ENCODE results near the gene SUCLG2.

The SUCLG2 gene

DNA sequence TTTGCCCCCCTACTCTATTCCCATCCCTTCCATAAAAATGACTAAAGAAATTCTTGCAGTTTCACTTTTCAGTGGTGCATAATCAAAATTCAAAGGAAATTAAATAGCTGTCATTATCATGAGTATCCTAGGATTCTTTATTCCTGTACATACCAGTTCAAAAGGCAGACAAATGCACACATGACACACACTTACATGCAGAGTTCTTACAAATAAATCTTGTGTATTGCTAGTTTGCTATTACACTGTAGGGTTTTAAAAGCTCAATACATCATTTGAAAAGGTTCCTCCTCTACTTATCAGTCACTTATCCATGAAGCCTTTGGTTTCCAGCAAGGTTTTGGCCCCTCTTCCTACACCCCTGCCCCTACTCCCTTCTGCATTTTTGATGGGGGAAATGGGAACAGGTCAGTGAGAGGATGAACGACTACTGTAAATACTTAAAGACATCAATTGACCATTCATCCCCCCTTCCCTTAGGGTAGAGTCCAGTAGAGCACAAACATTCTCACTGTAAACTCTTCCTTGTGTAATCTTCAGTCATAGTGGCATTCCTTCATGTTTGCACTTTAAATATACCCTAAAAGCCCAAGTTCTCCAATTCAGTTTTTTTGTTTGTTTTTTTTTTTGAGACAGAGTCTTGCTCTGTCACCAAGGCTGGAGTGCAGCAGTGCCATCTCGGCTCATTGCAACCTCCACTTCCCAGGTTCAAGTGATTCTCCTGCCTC lies 92.6 kb downstream of the SUCLG2 start:
- TF ChIP-seq, protein P1, sequence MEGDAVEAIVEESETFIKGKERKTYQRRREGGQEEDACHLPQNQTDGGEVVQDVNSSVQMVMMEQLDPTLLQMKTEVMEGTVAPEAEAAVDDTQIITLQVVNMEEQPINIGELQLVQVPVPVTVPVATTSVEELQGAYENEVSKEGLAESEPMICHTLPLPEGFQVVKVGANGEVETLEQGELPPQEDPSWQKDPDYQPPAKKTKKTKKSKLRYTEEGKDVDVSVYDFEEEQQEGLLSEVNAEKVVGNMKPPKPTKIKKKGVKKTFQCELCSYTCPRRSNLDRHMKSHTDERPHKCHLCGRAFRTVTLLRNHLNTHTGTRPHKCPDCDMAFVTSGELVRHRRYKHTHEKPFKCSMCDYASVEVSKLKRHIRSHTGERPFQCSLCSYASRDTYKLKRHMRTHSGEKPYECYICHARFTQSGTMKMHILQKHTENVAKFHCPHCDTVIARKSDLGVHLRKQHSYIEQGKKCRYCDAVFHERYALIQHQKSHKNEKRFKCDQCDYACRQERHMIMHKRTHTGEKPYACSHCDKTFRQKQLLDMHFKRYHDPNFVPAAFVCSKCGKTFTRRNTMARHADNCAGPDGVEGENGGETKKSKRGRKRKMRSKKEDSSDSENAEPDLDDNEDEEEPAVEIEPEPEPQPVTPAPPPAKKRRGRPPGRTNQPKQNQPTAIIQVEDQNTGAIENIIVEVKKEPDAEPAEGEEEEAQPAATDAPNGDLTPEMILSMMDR (IDR thresholded peaks at IDR 0.05; ENCODE audit: insufficient read depth, low read depth, low read length, missing control alignments), result no peak
- no peak overlapping the region for H3K4me3 ChIP-seq (ENCODE audit: low read depth, low read length)
- no peak for DNase-seq (ENCODE audit: low read depth)

DNA sequence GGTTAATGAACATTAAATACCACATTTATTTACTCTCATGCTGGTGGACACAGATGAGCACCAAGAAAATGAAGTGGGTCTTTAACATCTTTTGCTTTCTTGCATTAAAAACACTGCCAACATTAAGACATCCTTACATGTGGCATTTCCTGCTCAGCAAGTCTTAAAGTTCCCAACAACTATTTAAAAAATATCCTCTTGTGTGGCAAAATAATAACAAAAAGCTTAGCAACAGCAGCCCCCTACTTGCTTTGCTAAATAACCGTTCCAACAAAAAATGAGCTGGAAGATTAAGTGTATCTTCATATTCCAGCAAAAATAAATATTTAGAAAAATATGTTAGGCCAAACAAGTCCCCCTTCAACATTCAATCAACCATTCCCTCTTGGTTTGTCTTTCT lies 93.1 kb downstream of the SUCLG2 start:
- no peak overlapping the region for H3K4me3 ChIP-seq (ENCODE audit: low read depth, low read length)
- TF ChIP-seq, protein P1 (IDR thresholded peaks at IDR 0.05; ENCODE audit: insufficient read depth, low read depth, low read length, missing control alignments), result no peak
- DNase-seq (ENCODE audit: low read depth), result no peak

DNA sequence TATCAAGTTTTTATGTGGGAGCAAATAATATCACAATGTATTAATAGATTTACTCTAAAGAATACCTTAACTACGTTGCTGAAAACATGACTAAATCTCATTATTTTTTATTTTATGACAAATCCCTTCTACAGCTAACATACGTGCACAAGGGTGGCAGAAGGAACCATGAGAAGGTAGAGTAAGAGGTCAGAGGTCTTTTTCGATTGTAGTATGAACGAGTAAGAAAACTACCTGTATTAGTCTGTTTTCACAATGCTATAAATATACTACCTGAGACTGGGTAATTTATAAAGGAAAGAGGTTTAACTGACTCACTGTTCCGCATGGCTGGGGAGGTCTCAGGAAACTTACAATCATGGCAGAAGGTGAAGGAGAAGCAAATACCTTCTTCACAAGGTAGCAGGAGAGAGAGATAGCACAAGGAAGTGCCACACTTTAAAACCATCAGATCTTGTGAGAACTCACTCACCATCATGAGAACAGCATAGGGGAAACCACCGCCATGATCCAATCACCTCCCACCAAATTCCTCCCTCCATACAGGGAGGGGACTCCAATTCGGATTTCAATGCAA lies 95.3 kb downstream of the SUCLG2 start:
- peak; percentile 8 for DNase-seq (ENCODE audit: low read depth)
- TF ChIP-seq, protein P1 (IDR thresholded peaks at IDR 0.05; ENCODE audit: insufficient read depth, low read depth, low read length, missing control alignments), result no peak
- H3K4me3 ChIP-seq (ENCODE audit: low read depth, low read length), result no peak overlapping the region

DNA sequence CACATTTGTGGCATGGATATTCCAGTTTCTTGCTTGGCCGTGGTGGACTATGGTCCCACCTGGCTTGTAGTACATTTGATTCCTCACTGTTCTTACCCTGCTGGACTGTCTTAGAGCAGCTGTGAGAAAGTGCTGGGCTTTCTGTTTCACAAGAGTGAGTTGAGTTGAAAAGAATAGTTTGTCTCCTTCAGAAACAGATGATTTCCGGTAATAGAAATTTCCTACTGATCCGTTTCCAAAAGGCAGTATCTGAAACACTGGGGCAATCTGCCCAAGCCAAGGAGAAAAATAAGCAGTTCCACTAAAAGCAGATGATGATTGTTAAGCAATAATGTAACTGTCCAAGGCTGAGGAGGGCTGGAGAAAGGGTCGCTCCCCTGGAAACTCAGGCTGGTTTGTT lies 96.0 kb downstream of the SUCLG2 start:
- no peak for DNase-seq (ENCODE audit: low read depth)
- H3K4me3 ChIP-seq (ENCODE audit: low read depth, low read length), result no peak overlapping the region
- TF ChIP-seq, protein P1 (IDR thresholded peaks at IDR 0.05; ENCODE audit: insufficient read depth, low read depth, low read length, missing control alignments), result no peak

DNA sequence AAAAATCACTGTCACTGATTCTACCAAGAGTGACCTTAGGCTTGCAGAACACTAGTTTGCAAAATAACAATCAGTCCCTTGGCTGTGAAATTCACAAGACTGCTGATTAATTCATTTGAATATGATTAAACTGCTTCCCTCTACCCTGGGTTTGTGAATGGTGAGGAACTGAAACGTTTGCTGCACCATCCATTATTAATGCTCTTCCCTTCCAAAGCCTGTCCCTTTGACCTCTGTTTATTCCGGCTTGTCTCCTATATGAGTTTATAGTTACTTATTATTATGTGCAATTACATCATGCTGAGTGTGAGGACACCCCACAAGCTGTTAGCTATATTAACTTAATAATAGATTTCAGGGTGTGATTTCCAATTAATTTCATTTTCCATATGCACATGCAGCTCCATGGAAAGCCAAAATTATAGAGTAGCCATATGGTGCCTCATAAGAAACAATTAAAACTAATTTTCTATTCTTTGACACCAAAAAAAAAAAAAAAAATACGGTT lies 96.5 kb downstream of the SUCLG2 start:
- H3K4me3 ChIP-seq (ENCODE audit: low read depth, low read length), result no peak overlapping the region
- no peak for DNase-seq (ENCODE audit: low read depth)
- TF ChIP-seq, protein P1 (IDR thresholded peaks at IDR 0.05; ENCODE audit: insufficient read depth, low read depth, low read length, missing control alignments), result no peak

DNA sequence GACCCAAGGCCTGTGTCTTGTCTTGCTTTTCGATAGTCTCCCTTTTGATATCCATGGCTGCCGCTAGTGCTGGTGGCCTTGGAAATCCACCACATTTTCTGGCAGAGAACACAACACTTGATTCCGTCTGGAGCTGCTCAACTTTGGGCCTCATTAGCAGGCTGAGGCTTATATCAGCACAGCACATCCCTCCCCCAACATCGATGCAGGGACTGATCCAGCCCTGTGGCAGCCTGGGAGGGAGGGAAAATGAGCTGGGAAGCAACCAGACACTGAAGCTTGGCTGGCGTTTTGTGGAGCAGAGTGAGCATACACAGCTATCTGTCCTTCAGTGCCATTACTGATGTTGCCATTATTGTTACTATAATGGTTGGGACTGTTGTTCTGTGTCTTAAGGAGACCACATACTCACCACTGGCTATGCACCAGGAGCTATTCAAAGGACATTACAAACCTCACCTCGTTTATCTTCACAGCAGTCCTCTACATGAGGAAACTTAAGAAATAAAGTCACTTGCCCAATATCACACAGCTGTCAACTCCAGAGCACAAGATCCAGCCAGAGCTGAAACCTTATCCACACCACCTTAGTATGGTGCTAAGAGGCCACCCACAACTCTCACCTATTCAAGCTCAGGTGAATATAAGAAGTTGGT lies 102.9 kb downstream of the SUCLG2 start:
- TF ChIP-seq, protein P1 (IDR thresholded peaks at IDR 0.05; ENCODE audit: insufficient read depth, low read depth, low read length, missing control alignments), result no peak
- no peak for DNase-seq (ENCODE audit: low read depth)

More for the DNA sequence above, 102.9 kb downstream of the SUCLG2 start:
- no peak overlapping the region for H3K4me3 ChIP-seq (ENCODE audit: low read depth, low read length)

All from GM12865 (cell line).